HFFc6 (cell line): ENCODE measurements around the gene MYZAP. TPM values are rescaled to one million over a fixed set of nuclear protein-coding genes. Genes with fewer than 3 reads are reported as not detected.

Experiments
- DNase-seq: peaks from one replicate; pipeline ENCODE4 v3.0.0-alpha.2; 2018
- H3K27ac Mint-ChIP-seq: 2 replicates; pipeline ENCODE4 v1.8.0; 2020; ENCODE audit warnings: mild to moderate bottlenecking, mixed read lengths
- H3K27me3 Mint-ChIP-seq: 2 replicates; pipeline ENCODE4 v1.8.0; 2021; ENCODE audit warnings: mild to moderate bottlenecking, moderate library complexity, mixed read lengths; ENCODE audit not compliant: insufficient read depth
- H3K36me3 Mint-ChIP-seq: 2 replicates; pipeline ENCODE4 v1.8.0; 2021; ENCODE audit warnings: low read depth, mixed read lengths
- H3K4me1 Mint-ChIP-seq: 2 replicates; pipeline ENCODE4 v1.8.0; 2020; ENCODE audit warnings: low read depth, mixed read lengths
- H3K4me3 Mint-ChIP-seq: 2 replicates; pipeline ENCODE4 v1.8.0; 2020; ENCODE audit warnings: mild to moderate bottlenecking, moderate library complexity, mixed read lengths
- H3K9me3 Mint-ChIP-seq: 2 replicates; pipeline ENCODE4 v1.8.0; 2020; ENCODE audit warnings: mild to moderate bottlenecking, mixed read lengths
- CTCF ChIP-seq: fragments of 200-600 bp; sonication (generic); IDR thresholded peaks from 2 replicates; pipeline ENCODE4 v1.5.0; 2021; ENCODE audit warnings: antibody characterized with exemption, mild to moderate bottlenecking
- total RNA-seq, 6 experiments: library from RNA; stranded (reverse); fragmentation: NEBNext Ultra II Directional; extraction: Animal tissue kit (Norgen Biotek cat#: 25700); gene quantifications; 2 replicates in 1 of 6; 3 replicates in 5 of 6; pipeline ENCODE4 v1.2.3, GENCODE V29; 2021

MYZAP gene
- total RNA-seq, 6 experiments from 2014 or later, result 0.12 TPM; not detected in 5

- Mint-ChIP-seq H3K4me3 (no peak overlapping the region), H3K27ac (no peak overlapping the region), H3K27me3 (peaks cover 29% of the 10 kb centered on the region), H3K36me3 (no peaks in the 10 kb centered on the region), H3K9me3 (no peaks in the 10 kb centered on the region), H3K4me1 (no peaks in the 10 kb centered on the region)
- DNase-seq, result no peak
- no peak for TF ChIP-seq CTCF
Observed at GRCh38 chr15:57600197-57600596, 8.5 kb downstream of the MYZAP start.

- H3K4me3 Mint-ChIP-seq, result no peak overlapping the region
- no peaks in the 10 kb centered on the region for H3K36me3 Mint-ChIP-seq
- peaks cover 18% of the 10 kb centered on the region for H3K4me1 Mint-ChIP-seq
- no peak for DNase-seq
- no peak for TF ChIP-seq CTCF
- H3K9me3 Mint-ChIP-seq, result no peaks in the 10 kb centered on the region
- H3K27me3 Mint-ChIP-seq, result peaks cover 17% of the 10 kb centered on the region
- no peak overlapping the region for H3K27ac Mint-ChIP-seq
Observed at GRCh38 chr15:57604507-57604906, 12.8 kb downstream of the MYZAP start.

GRCh38 chr15:57605491-57605890 lies 13.8 kb downstream of the MYZAP start:
- H3K36me3 Mint-ChIP-seq, result no peaks in the 10 kb centered on the region
- H3K4me3 Mint-ChIP-seq, result no peak overlapping the region
- TF ChIP-seq CTCF, result no peak

GRCh38 chr15:57606048-57606447 lies 14.3 kb downstream of the MYZAP start:
- H3K27me3 Mint-ChIP-seq, result peaks cover 17% of the 10 kb centered on the region
- H3K4me1 Mint-ChIP-seq, result peaks cover 30% of the 10 kb centered on the region
- no peak overlapping the region for H3K4me3 Mint-ChIP-seq

More at GRCh38 chr15:57605491-57605890, 13.8 kb downstream of the MYZAP start:
- no peak for DNase-seq
- Mint-ChIP-seq H3K9me3 (no peaks in the 10 kb centered on the region), H3K27ac (no peak overlapping the region), H3K27me3 (peaks cover 13% of the 10 kb centered on the region), H3K4me1 (peaks cover 27% of the 10 kb centered on the region)

GRCh38 chr15:57606816-57607215 lies 15.1 kb downstream of the MYZAP start:
- Mint-ChIP-seq H3K36me3 (no peaks in the 10 kb centered on the region), H3K27ac (no peak overlapping the region), H3K4me1 (peaks cover 30% of the 10 kb centered on the region), H3K9me3 (no peaks in the 10 kb centered on the region), H3K4me3 (no peak overlapping the region), H3K27me3 (peaks cover 12% of the 10 kb centered on the region)
- no peak for DNase-seq
- TF ChIP-seq CTCF, result no peak

More at GRCh38 chr15:57606048-57606447, 14.3 kb downstream of the MYZAP start:
- H3K9me3 Mint-ChIP-seq, result no peaks in the 10 kb centered on the region
- no peak for TF ChIP-seq CTCF
- H3K36me3 Mint-ChIP-seq, result no peaks in the 10 kb centered on the region
- no peak for DNase-seq
- H3K27ac Mint-ChIP-seq, result no peak overlapping the region

- no peaks in the 10 kb centered on the region for H3K36me3 Mint-ChIP-seq
- H3K9me3 Mint-ChIP-seq, result no peaks in the 10 kb centered on the region
- peaks cover 30% of the 10 kb centered on the region for H3K4me1 Mint-ChIP-seq
- H3K27ac Mint-ChIP-seq, result no peak overlapping the region
- peaks cover 5% of the 10 kb centered on the region for H3K27me3 Mint-ChIP-seq
- TF ChIP-seq CTCF, result no peak
- H3K4me3 Mint-ChIP-seq, result no peak overlapping the region
- DNase-seq, result peak; percentile 53
Observed at GRCh38 chr15:57607570-57608000, 15.9 kb downstream of the MYZAP start.
